ENCODE results near the gene C17orf50.

Gene C17orf50

GRCh38 chr17:35760587-35760986 is at the start of gene C17orf50:
Gene C17orf50, plus strand, starts transcription at chr17:35760887. Its CDS starts 55 bp downstream, at chr17:35760942.
- no peak for DNase-seq (ENCODE audit: low spot score)

GRCh38 chr17:35710950-35711349 is 49.7 kb upstream of the C17orf50 start:
- DNase-seq (ENCODE audit: low spot score): no peak

- no peak for DNase-seq (ENCODE audit: low spot score)
Measured at GRCh38 chr17:35713069-35713728, 47.5 kb upstream of the C17orf50 start.

- DNase-seq (ENCODE audit: low spot score): no peak
Measured at GRCh38 chr17:35714988-35715387, 45.7 kb upstream of the C17orf50 start.

- no peak for DNase-seq (ENCODE audit: low spot score)
Measured at GRCh38 chr17:35715416-35715815, 45.3 kb upstream of the C17orf50 start.

GRCh38 chr17:35716173-35716572 is 44.5 kb upstream of the C17orf50 start:
- DNase-seq (ENCODE audit: low spot score): no peak

- DNase-seq (ENCODE audit: low spot score): no peak
Measured at GRCh38 chr17:35716897-35717465, 43.7 kb upstream of the C17orf50 start.

- no peak for DNase-seq (ENCODE audit: low spot score)
Measured at GRCh38 chr17:35717475-35717874, 43.2 kb upstream of the C17orf50 start.

GRCh38 chr17:35723735-35724134 is 37.0 kb upstream of the C17orf50 start:
- no peak for DNase-seq (ENCODE audit: low spot score)

- no peak for DNase-seq (ENCODE audit: low spot score)
Measured at GRCh38 chr17:35725058-35725457, 35.6 kb upstream of the C17orf50 start.

GRCh38 chr17:35725802-35726126 is 34.9 kb upstream of the C17orf50 start:
- DNase-seq (ENCODE audit: low spot score): no peak

GRCh38 chr17:35726127-35726952 is 34.3 kb upstream of the C17orf50 start:
- no peak for DNase-seq (ENCODE audit: low spot score)

GRCh38 chr17:35726953-35727460 is 33.7 kb upstream of the C17orf50 start:
- no peak for DNase-seq (ENCODE audit: low spot score)

- no peak for DNase-seq (ENCODE audit: low spot score)
Measured at GRCh38 chr17:35727635-35728034, 33.1 kb upstream of the C17orf50 start.

- DNase-seq (ENCODE audit: low spot score): no peak
Measured at GRCh38 chr17:35728551-35728950, 32.1 kb upstream of the C17orf50 start.

- DNase-seq (ENCODE audit: low spot score): no peak
Measured at GRCh38 chr17:35729405-35729833, 31.3 kb upstream of the C17orf50 start.

- no peak for DNase-seq (ENCODE audit: low spot score)
Measured at GRCh38 chr17:35730400-35731005, 30.2 kb upstream of the C17orf50 start.

- no peak for DNase-seq (ENCODE audit: low spot score)
Measured at GRCh38 chr17:35731239-35731916, 29.3 kb upstream of the C17orf50 start, which contains the start of gene RASL10B. Gene RASL10B, plus strand, starts transcription at chr17:35731639. Its CDS starts 3,546 bp downstream, at chr17:35735185.

- DNase-seq (ENCODE audit: low spot score): no peak
Measured at GRCh38 chr17:35731917-35732805, 28.5 kb upstream of the C17orf50 start.

GRCh38 chr17:35732806-35733136 is 27.9 kb upstream of the C17orf50 start:
- no peak for DNase-seq (ENCODE audit: low spot score)

- DNase-seq (ENCODE audit: low spot score): no peak
Measured at GRCh38 chr17:35733366-35733765, 27.3 kb upstream of the C17orf50 start.
